Esophagus squamous epithelium (tissue), 5 donors: ENCODE measurements around the gene ATP2B3. TPM values are rescaled to one million over a fixed set of nuclear protein-coding genes. Genes with fewer than 3 reads are reported as not detected.

Source experiments
- DNase-seq: peaks from one replicate; lab custom pipeline; 2025; lab: John Stamatoyannopoulos, UW
- H3K27ac ChIP-seq, 4 donors: fragments of 200-600 bp; sonication (generic); one replicate each; pipeline ENCODE4 v1.5.1; 2016 to 2019; ENCODE audit warnings: mild to moderate bottlenecking in 1 of 4
- H3K27me3 ChIP-seq, 4 donors: fragments of 200-600 bp; sonication (generic); 1 replicate in 3 of 4; 2 replicates in 1 of 4; pipeline versions ENCODE4 v1.5.1 to v1.6.0; 2017 to 2021; ENCODE audit warnings: antibody characterized with exemption in 1 of 4
- H3K36me3 ChIP-seq, 3 donors: fragments of 200-600 bp; sonication (generic); one replicate each; pipeline ENCODE4 v1.5.1; 2016 to 2019
- H3K4me1 ChIP-seq, 3 donors: fragments of 200-600 bp; sonication (generic); one replicate each; pipeline ENCODE4 v1.5.1; 2017 to 2019
- H3K4me3 ChIP-seq, 4 donors: fragments of 200-600 bp; sonication (generic); 1 replicate in 3 of 4; 2 replicates in 1 of 4; pipeline ENCODE4 v1.5.1; 2016 to 2019; ENCODE audit warnings: mild to moderate bottlenecking in 2 of 4, moderate library complexity in 1 of 4
- H3K9me3 ChIP-seq, 3 donors: fragments of 200-600 bp; sonication (generic); one replicate each; pipeline ENCODE4 v1.5.1; 2016 to 2019
- CTCF ChIP-seq, 6 experiments: fragments of 450-650 bp in 4 of 6; fragments of 200-600 bp in 2 of 6; sonication (generic) in 2 of 6; IDR thresholded peaks; one replicate each; pipeline ENCODE4 v1.5.1; 2016 to 2019; ENCODE audit warnings: antibody characterized with exemption in 6 of 6, mild to moderate bottlenecking in 4 of 6, moderate library complexity in 4 of 6
- POLR2A ChIP-seq, 4 donors: fragments of 450-650 bp; IDR thresholded peaks; one replicate each; pipeline ENCODE4 v1.6.1; 2017; ENCODE audit warnings: antibody characterized with exemption in 4 of 4, mild to moderate bottlenecking in 4 of 4, moderate library complexity in 3 of 4
- WGBS, 2 donors: methylation state at CpG; one replicate each; pipeline ENCODE4 v1.1.5; 2018; 5-methylcytosine and 5-hydroxymethylcytosine counted together
- intact Hi-C: fragments of 100-400 bp; cut with DNase I; formaldehyde crosslinking; loops from one replicate; pipeline ENCODE4 v1.15.0; 2022
- total RNA-seq, 4 donors: library from RNA; depleted of rRNA; stranded (reverse); fragments of >200 nt; gene quantifications; one replicate each; pipeline ENCODE4 v1.1.0, GENCODE V29; 2016
- donor health status: DM: yes; HTN: yes; CAD: no.

ATP2B3 gene
- total RNA-seq, 4 donors from 2014 or later: not detected

GRCh38 chrX:153614818-153615217 lies 97.4 kb downstream of the ATP2B3 start:
- intact Hi-C loops: no loop called here
- WGBS, 2 donors: 60 to 78% methylated on average over 5 to 6 of the region's 6 CpGs
- TF ChIP-seq POLR2A (IDR thresholded peaks at IDR 0.05) (no peak), CTCF (IDR thresholded peaks at IDR 0.05) (no peak)
- Histone ChIP-seq H3K4me1 (peaks cover 0 to 9% (median 4%) of the 10 kb centered on the region in 3 donors), H3K36me3 (no peaks in the 10 kb centered on the region), H3K27me3 (peaks cover 0 to 44% (median 0%) of the 10 kb centered on the region in 4 donors), H3K4me3 (no peak overlapping the region), H3K9me3 (no peaks in the 10 kb centered on the region), H3K27ac (no peak overlapping the region)
- no peak for DNase-seq

GRCh38 chrX:153620576-153620975 lies 103.1 kb downstream of the ATP2B3 start:
- 25 to 51% methylated on average over 5 of the region's 5 CpGs for WGBS, 2 donors
- intact Hi-C loops: no loop called here
- Histone ChIP-seq H3K27ac (no peak overlapping the region), H3K36me3 (no peaks in the 10 kb centered on the region), H3K9me3 (no peaks in the 10 kb centered on the region), H3K4me3 (no peak overlapping the region), H3K4me1 (no peaks in the 10 kb centered on the region), H3K27me3 (peaks cover 0 to 24% (median 0%) of the 10 kb centered on the region in 4 donors)
- no peak for DNase-seq
- no peak for TF ChIP-seq POLR2A (IDR thresholded peaks at IDR 0.05)
- no peak for TF ChIP-seq CTCF (IDR thresholded peaks at IDR 0.05)

- H3K27me3 ChIP-seq: peaks cover 0 to 17% (median 0%) of the 10 kb centered on the region in 4 donors
- no peaks in the 10 kb centered on the region for H3K4me1 ChIP-seq
- no peak for DNase-seq
- no peak overlapping the region for H3K27ac ChIP-seq
- intact Hi-C loops: no loop called here
- no peak overlapping the region for H3K4me3 ChIP-seq
- no peaks in the 10 kb centered on the region for H3K9me3 ChIP-seq
- 84 to 92% methylated on average over 13 to 27 of the region's 27 CpGs for whole genome bisulfite sequencing, 2 donors
- H3K36me3 ChIP-seq: no peaks in the 10 kb centered on the region
- TF ChIP-seq CTCF (IDR thresholded peaks at IDR 0.05) (no peak), POLR2A (IDR thresholded peaks at IDR 0.05) (no peak)
Observed at GRCh38 chrX:153621949-153622598, 104.6 kb downstream of the ATP2B3 start.

- WGBS, 2 donors: 66 to 73% methylated on average over 12 to 17 of the region's 17 CpGs
- intact Hi-C loops: no loop called here
- Histone ChIP-seq H3K4me1 (no peaks in the 10 kb centered on the region), H3K9me3 (no peaks in the 10 kb centered on the region), H3K36me3 (no peaks in the 10 kb centered on the region), H3K4me3 (no peak overlapping the region), H3K27ac (no peak overlapping the region), H3K27me3 (peaks cover 0 to 15% (median 0%) of the 10 kb centered on the region in 4 donors)
- no peak for DNase-seq
- TF ChIP-seq CTCF (IDR thresholded peaks at IDR 0.05) (no peak), POLR2A (IDR thresholded peaks at IDR 0.05) (no peak)
Observed at GRCh38 chrX:153622661-153623309, 105.3 kb downstream of the ATP2B3 start.

GRCh38 chrX:153623310-153624029 lies 106.0 kb downstream of the ATP2B3 start:
- H3K27ac ChIP-seq: no peak overlapping the region
- intact Hi-C loops: no loop called here
- 51% methylated on average over 5 of the region's 16 CpGs; no CpG with 5 or more reads in 1 of the 2 donors for WGBS, 2 donors
- no peak overlapping the region for H3K4me3 ChIP-seq
- TF ChIP-seq POLR2A (IDR thresholded peaks at IDR 0.05) (no peak), CTCF (IDR thresholded peaks at IDR 0.05) (no peak)
- H3K9me3 ChIP-seq: no peaks in the 10 kb centered on the region
- no peaks in the 10 kb centered on the region for H3K4me1 ChIP-seq
- no peak for DNase-seq
- H3K27me3 ChIP-seq: peaks cover 0 to 15% (median 0%) of the 10 kb centered on the region in 4 donors
- no peaks in the 10 kb centered on the region for H3K36me3 ChIP-seq
